ENCODE data around the gene ERC1.
"Not testable (repeated sequence)": the region's sequence is repeated elsewhere in the genome, so short reads cannot be mapped to it uniquely, and the experiment has no call there.

ERC1 gene

GRCh38 chr12:1034243-1034642 lies 43.2 kb downstream of the ERC1 start:
- no peak for DNase-seq

DNA sequence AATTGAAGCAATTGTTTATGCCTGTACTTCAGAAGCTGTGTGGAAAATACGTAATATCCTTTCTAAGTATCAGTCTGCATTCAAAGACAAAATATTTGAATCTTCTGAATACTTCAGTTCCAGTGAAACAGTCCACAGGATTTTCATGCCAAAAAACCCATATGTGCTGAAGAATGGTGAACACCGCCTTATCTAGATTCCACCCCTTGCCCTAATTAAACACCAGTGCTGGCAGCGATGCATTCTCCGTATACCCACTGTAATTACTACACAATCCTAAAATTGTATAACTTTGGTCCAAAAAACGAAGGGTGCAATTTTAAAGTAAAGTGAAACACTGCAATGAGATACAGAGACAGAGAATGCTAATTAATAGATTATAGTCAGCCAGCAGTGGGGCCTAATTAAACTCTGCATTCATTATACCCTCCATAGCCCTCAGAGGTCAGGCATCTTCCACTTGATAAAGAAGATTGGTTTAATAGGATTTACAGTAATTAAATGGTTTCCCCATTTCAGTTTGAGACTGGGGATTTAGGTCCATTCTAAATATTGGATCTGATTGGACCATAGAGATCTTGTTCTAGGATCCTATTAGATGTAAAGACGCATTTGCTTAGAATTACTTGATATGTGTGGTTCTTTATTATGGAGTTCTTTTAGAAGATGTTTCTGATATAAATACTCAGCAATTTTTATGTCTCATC lies 43.9 kb downstream of the ERC1 start:
- peak; percentile 10 for DNase-seq

DNA sequence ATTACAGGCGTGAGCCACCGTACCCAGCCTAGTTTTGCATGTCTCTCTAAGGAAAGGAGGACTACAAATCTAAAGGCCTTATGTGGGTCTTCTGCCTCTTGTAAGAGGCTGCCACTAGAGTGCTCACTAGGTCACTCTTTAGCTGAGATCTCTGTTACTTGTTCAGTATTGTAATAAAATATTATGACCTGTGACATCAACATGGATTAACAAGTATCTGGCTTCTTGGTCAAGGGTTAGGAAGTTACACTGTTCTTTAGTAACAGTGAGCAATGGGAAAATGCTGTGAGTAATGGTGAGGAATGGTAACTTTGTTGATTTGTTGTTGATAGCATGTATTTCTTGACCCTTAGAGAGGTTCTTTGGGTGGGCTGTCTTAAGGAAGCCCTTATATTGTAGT lies 50.5 kb downstream of the ERC1 start:
- no peak for DNase-seq

DNA sequence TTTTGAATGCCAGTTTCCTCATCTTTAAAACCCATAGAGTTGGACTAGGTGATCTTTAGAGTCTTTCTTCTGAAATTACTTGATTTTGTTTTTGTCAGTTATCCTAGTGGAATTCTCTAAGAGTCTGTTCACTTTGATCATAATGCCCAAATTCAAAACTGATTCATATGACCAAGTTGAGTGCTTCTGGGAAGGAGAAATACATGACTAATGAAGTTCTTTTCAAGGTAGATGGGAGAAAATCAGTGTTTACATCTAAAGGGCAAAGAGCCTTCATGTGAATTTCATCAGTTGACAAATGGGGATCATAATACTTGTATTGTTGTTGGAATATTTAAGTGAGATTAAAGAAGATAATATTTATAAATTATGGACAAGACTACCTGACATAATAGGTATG lies 53.2 kb downstream of the ERC1 start:
- no peak for DNase-seq

DNA sequence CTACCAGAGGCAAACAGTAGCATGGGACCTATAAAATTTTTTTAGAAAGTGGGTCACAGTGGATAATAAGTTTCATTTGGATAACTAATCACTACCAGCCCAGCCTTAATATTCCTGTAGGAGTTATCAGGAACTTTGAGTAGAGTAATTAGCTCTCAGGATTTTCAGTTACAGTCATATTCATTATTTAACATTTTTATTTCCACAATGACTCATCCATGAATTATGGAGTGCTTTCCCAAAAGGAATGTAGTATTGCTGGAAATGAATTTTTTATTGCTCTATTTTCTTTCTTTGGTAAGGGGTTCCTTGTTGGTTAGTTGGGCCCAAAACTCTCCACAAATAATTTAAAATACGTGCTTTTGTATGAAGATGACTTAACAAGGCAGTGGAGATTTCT lies 53.7 kb downstream of the ERC1 start:
- no peak for DNase-seq

GRCh38 chr12:1046727-1047126 lies 55.7 kb downstream of the ERC1 start:
- DNase-seq, result no peak

DNA sequence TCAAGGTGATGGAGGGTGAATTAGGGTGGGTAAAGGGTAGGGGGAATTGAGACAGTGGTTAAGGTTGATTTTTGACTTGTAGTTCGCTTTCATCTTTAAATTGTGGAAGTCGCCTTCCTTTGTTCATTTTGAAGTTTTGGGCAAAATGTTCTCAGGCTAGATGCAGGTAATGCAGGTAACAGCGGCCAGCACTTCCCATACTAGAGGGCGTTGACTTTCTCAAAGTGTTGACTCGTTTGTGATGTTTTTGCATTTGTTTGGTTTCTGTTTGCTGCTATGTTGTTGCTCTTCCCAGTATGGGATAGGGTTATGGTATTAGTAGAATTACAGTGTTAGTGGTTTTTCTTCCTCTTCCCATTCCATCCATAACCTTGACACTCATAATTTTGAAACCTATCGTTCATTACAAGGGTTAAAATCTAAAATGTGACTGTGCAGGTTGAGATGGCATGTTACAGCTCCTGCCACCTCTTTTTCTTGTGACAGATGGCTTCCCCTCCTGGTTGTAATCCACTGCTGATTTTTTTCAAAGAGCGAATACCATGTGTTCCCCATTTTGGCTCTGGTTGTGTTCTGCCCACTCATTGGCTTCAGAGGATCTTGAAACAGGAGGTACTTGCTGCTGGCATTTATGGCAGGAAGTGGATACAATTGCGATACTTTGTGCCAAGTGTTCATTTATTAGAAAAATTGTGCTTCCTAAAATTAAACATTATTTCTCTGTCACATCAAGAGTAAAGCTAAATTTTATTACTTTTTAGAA lies 57.1 kb downstream of the ERC1 start:
- DNase-seq, result peak; percentile 83

GRCh38 chr12:1050059-1050707 lies 59.2 kb downstream of the ERC1 start:
- no peak for DNase-seq

- not testable (repeated sequence) for DNase-seq
Measured at GRCh38 chr12:1051672-1052071, 60.6 kb downstream of the ERC1 start.

GRCh38 chr12:1053690-1054089 lies 62.7 kb downstream of the ERC1 start:
- no peak for DNase-seq

GRCh38 chr12:1054117-1054870 lies 63.3 kb downstream of the ERC1 start:
- DNase-seq, result no peak

DNA sequence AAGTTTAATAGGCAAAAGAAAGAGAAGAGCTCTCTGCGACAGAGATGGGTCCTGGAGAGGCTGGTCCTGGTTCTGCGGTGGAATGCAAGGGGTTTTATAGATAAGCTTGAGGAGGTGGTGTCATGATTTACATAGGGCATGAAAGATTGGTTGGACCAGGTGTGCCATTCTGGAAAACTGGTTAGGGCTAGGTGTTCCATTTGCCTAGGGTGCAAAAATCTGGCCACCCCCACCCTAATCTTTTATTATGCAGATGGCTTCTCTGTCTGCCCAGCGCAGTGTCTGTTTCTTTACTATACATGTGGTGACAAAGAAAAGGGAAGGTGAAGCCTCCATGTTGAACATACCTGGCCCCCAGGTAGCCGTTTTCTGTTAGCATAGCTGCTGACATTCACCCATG lies 65.4 kb downstream of the ERC1 start:
- DNase-seq, result no peak

GRCh38 chr12:1058423-1058822 lies 67.4 kb downstream of the ERC1 start:
- DNase-seq, result no peak

DNA sequence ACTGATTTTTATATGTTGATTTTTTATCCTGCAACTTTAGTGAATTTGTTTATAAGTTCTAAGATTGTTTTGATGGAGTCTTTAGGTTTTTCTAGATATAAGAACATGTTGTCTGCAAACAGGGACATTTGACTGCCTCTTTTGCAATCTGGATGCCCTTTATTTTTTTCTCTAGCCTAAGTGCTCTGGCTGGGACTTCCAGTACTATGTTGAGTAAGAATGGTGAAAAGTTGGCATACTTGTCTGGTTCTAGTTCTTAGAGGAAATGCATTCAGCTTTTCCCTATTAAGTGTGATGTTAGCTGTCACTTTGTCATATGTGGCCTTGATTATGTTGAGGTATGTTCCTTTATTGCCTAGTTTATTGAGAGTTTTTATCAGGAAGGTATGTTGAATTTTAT lies 68.1 kb downstream of the ERC1 start:
- no peak for DNase-seq

DNA sequence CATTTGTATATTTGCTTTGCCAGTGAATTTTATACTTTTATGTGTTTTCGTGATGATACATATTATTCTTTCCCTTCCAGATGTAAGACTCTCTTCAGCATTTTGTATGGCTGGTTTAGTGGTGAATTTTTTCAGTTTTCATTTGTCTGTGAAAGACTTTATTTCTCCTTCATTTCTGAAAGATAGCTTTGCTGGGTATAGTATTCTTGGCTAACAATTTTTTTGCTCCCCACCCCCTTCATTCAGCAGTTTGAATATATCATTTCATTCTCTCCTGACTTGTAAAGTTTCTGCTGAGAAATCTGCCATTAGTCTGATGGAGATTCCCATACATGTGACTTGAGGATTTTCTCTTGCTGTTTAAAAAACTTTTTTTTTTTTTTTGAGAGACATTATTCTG lies 72.8 kb downstream of the ERC1 start:
- DNase-seq, result no peak

DNA sequence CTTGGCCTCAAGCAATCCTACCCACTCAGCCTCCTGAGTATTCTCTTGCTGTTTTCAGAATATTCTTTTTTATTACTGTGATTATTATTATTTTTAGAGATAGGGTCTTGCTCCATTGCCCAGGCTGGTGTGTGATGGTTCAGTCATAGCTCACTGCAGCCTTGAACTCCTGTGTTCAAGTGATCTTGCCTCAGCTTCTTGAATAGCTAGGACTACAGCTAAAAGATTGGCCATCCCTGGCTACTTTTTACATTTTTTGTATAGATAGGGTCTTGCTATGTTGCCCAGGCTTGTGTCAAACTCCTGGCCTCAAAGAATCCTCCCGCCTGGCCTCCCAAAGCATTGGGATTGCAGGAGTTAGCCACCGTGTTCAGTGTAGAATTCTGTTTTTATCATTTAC lies 73.3 kb downstream of the ERC1 start:
- DNase-seq, result no peak

DNA sequence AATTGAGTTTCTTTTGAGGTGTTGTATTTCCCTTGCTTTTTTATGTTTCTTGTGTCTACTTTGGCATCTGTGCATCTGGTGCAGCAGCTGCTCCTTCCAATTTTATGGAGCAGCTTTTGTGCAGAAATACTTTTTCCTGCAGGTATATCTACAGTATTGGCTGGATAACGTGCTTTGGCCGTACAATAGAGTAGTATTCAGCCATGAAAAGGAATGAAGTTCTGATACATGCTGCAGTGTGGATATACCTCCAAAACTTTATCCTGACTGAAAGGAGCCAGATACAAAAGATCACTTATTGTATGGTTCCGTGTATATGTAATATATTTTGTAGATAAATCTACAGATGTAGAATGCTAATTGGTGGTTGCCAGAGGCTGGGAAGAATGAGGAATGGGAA lies 74.6 kb downstream of the ERC1 start:
- no peak for DNase-seq

- no peak for DNase-seq
Measured at GRCh38 chr12:1069846-1070245, 78.8 kb downstream of the ERC1 start.

DNA sequence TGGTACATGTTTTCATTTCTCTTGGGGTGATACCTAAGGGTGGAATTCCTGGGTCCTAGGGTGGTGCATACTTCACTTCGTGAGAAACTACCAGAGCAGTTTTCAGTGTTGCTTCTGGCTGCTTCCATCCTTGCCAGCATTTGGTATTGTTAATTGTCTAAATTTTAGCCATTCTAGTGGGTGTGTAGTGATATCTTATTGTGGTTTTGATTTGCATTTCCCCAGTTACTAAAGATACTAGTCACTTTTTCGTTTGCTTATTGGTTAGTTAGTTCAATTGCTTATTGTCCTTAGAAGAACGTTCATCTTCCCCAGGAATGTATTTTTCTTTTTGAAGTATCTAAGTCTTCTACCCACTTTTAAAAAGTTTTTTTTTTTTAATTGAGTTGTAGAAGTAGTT lies 80.2 kb downstream of the ERC1 start:
- no peak for DNase-seq

DNA sequence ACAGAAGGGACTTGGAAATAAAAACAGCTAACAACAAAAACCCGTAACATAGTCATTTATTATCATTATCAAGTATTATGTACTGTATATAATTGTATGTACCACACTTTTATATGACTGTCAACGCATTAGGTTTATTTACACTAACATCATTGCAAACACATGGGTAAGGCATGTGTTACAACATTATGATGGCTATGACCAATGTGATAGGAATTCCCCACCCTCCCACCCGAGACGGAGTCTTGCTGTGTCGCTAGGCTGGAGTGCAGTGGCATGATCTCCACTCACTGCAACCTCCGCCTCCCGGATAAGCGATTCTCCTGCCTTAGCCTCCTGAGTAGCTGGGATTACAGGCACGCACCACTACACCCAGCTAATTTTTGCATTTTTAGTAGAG lies 82.6 kb downstream of the ERC1 start:
- no peak for DNase-seq

- no peak for DNase-seq
Measured at GRCh38 chr12:1077036-1077803, 86.2 kb downstream of the ERC1 start.

- no peak for DNase-seq
Measured at GRCh38 chr12:1078002-1078401, 87.0 kb downstream of the ERC1 start.
